HFF-Myc (cell line): ENCODE data around the gene MAN1A2.

Experiments
- DNase-seq: peaks from one replicate; pipeline ENCODE4 v3.0.0-alpha.2; 2011; ENCODE audit warnings: low read depth; ENCODE audit errors: extremely low read depth
- H3K4me3 ChIP-seq: replicated peaks from 2 replicates; pipeline ENCODE4 v1.5.1; 2011; ENCODE audit warnings: low read depth, mild to moderate bottlenecking, control low read depth, low read length
- CTCF ChIP-seq: IDR thresholded peaks from 2 replicates; pipeline ENCODE4 v1.5.1; 2012; ENCODE audit warnings: mild to moderate bottlenecking, low read depth, low read length, control low read depth; ENCODE audit errors: missing control alignments

MAN1A2 gene

GRCh38 chr1:117540532-117540931 is 173.3 kb downstream of the MAN1A2 start:
- no peak for TF ChIP-seq CTCF
- no peak overlapping the region for H3K4me3 ChIP-seq
- no peak for DNase-seq

- H3K4me3 ChIP-seq: no peak overlapping the region
- DNase-seq: no peak
- TF ChIP-seq CTCF: no peak
These were observed 173.8 kb downstream of the MAN1A2 start for GRCh38 chr1:117541003-117541402.

GRCh38 chr1:117541585-117541984 is 174.3 kb downstream of the MAN1A2 start:
- no peak for DNase-seq
- TF ChIP-seq CTCF: no peak

GRCh38 chr1:117544509-117545109 is 177.4 kb downstream of the MAN1A2 start:
- no peak overlapping the region for H3K4me3 ChIP-seq
- no peak for DNase-seq
- TF ChIP-seq CTCF: no peak

More at GRCh38 chr1:117541585-117541984, 174.3 kb downstream of the MAN1A2 start:
- H3K4me3 ChIP-seq: no peak overlapping the region

- TF ChIP-seq CTCF: no peak
- no peak for DNase-seq
- H3K4me3 ChIP-seq: no peak overlapping the region
These were observed 179.2 kb downstream of the MAN1A2 start for GRCh38 chr1:117546467-117546866.

GRCh38 chr1:117553471-117553870 is 186.2 kb downstream of the MAN1A2 start:
- no peak for DNase-seq
- no peak for TF ChIP-seq CTCF
- no peak overlapping the region for H3K4me3 ChIP-seq

- no peak overlapping the region for H3K4me3 ChIP-seq
- DNase-seq: no peak
- TF ChIP-seq CTCF: no peak
These were observed 188.6 kb downstream of the MAN1A2 start for GRCh38 chr1:117555806-117556205.
